ENCODE results near the gene NT5DC1. TPM values are rescaled to one million over a fixed set of nuclear protein-coding genes. Genes with fewer than 3 reads are reported as not detected.

Gene NT5DC1
- polyA plus RNA-seq, 1 donor from 2014 or later: 1.3 TPM

GRCh38 chr6:116055513-116055912, 45.1 kb upstream of the NT5DC1 start:
- Histone ChIP-seq H3K9ac (ENCODE audit: low read length) (no peak overlapping the region), H3K9me3 (ENCODE audit: low read length) (no peaks in the 10 kb centered on the region), H3K27me3 (ENCODE audit: insufficient read depth, low read depth, low read length) (no peaks in the 10 kb centered on the region), H3F3A (ENCODE audit: insufficient read depth, low read length, poor library complexity, severe bottlenecking) (no peaks in the 10 kb centered on the region), H2AFZ (ENCODE audit: low read depth, low read length) (no peak overlapping the region), H3K79me2 (replicated peaks; ENCODE audit: insufficient read depth, low read length) (no peaks in the 10 kb centered on the region), H3K4me3 (ENCODE audit: low read length) (no peak overlapping the region), H3K9me2 (ENCODE audit: insufficient read depth, low read length) (no peaks in the 10 kb centered on the region), H3K27ac (ENCODE audit: low read length) (no peak overlapping the region), H3K4me2 (ENCODE audit: low read length) (no peak overlapping the region), H3K36me3 (ENCODE audit: insufficient read depth, low read length) (no peaks in the 10 kb centered on the region), H4K20me1 (ENCODE audit: insufficient read depth) (no peaks in the 10 kb centered on the region)
- no peak for TF ChIP-seq REST (IDR thresholded peaks at IDR 0.05; ENCODE audit: borderline replicate concordance)
- TF ChIP-seq SMC3 (conservative IDR thresholded peaks at IDR 0.05; ENCODE audit: poor library complexity): no peak
- TF ChIP-seq MXI1 (conservative IDR thresholded peaks at IDR 0.05; ENCODE audit: poor library complexity, severe bottlenecking): no peak
- TF ChIP-seq RAD21 (conservative IDR thresholded peaks at IDR 0.05): no peak
- no peak for TF ChIP-seq CTCF (IDR thresholded peaks at IDR 0.05; ENCODE audit: poor library complexity, severe bottlenecking)
- TF ChIP-seq TAF1 (IDR thresholded peaks at IDR 0.05; ENCODE audit: low read depth): no peak
- TF ChIP-seq EP300 (conservative IDR thresholded peaks at IDR 0.05; ENCODE audit: poor library complexity, severe bottlenecking): no peak
- TF ChIP-seq EZH2 (IDR thresholded peaks at IDR 0.05; ENCODE audit: borderline replicate concordance, insufficient read depth, low read length, poor library complexity, severe bottlenecking): no peak
- TF ChIP-seq POLR2AphosphoS5 (IDR thresholded peaks at IDR 0.05): no peak

GRCh38 chr6:116057766-116058165, 42.9 kb upstream of the NT5DC1 start:
- no peaks in the 10 kb centered on the region for H3K9me2 ChIP-seq (ENCODE audit: insufficient read depth, low read length)
- H4K20me1 ChIP-seq (ENCODE audit: insufficient read depth): no peaks in the 10 kb centered on the region
- H3K9me3 ChIP-seq (ENCODE audit: low read length): no peaks in the 10 kb centered on the region
- H3K27me3 ChIP-seq (ENCODE audit: insufficient read depth, low read depth, low read length): no peaks in the 10 kb centered on the region
- H3K27ac ChIP-seq (ENCODE audit: low read length): no peak overlapping the region
- H3K9ac ChIP-seq (ENCODE audit: low read length): no peak overlapping the region
- TF ChIP-seq EP300 (conservative IDR thresholded peaks at IDR 0.05; ENCODE audit: poor library complexity, severe bottlenecking): no peak
- TF ChIP-seq POLR2AphosphoS5 (IDR thresholded peaks at IDR 0.05): no peak
- no peak for TF ChIP-seq CTCF (IDR thresholded peaks at IDR 0.05; ENCODE audit: poor library complexity, severe bottlenecking)
- no peak for TF ChIP-seq MXI1 (conservative IDR thresholded peaks at IDR 0.05; ENCODE audit: poor library complexity, severe bottlenecking)
- TF ChIP-seq RAD21 (conservative IDR thresholded peaks at IDR 0.05): no peak
- no peak for TF ChIP-seq EZH2 (IDR thresholded peaks at IDR 0.05; ENCODE audit: borderline replicate concordance, insufficient read depth, low read length, poor library complexity, severe bottlenecking)
- no peak for TF ChIP-seq REST (IDR thresholded peaks at IDR 0.05; ENCODE audit: borderline replicate concordance)
- TF ChIP-seq TAF1 (IDR thresholded peaks at IDR 0.05; ENCODE audit: low read depth): no peak
- TF ChIP-seq SMC3 (conservative IDR thresholded peaks at IDR 0.05; ENCODE audit: poor library complexity): no peak
- no peak overlapping the region for H3K4me3 ChIP-seq (ENCODE audit: low read length)
- no peak overlapping the region for H3K4me2 ChIP-seq (ENCODE audit: low read length)
- no peak overlapping the region for H2AFZ ChIP-seq (ENCODE audit: low read depth, low read length)
- H3F3A ChIP-seq (ENCODE audit: insufficient read depth, low read length, poor library complexity, severe bottlenecking): no peaks in the 10 kb centered on the region
- no peaks in the 10 kb centered on the region for H3K79me2 ChIP-seq (replicated peaks; ENCODE audit: insufficient read depth, low read length)
- H3K36me3 ChIP-seq (ENCODE audit: insufficient read depth, low read length): no peaks in the 10 kb centered on the region
